Activated naive CD4-positive, alpha-beta T cell treated with anti-CD3 and anti-CD28 coated beads for 36 hours (primary cell): ENCODE data around the gene KY. TPM values are rescaled to one million over a fixed set of nuclear protein-coding genes. Genes with fewer than 3 reads are reported as not detected.

Source experiments
- CTCF ChIA-PET: fragments of 350-600 bp; sonication (Branson Sonifier 250); formaldehyde crosslinking; loops from one replicate; lab custom pipeline; 2021; ENCODE audit warnings: antibody characterized with exemption; lab: Charles Lee
- DNase-seq: peaks from one replicate; pipeline ENCODE4 v3.0.0-alpha.2; 2020
- H3K27ac Mint-ChIP-seq: one replicate; pipeline ENCODE4 v1.8.0; 2021; ENCODE audit warnings: mild to moderate bottlenecking, mixed read lengths
- H3K27me3 Mint-ChIP-seq: one replicate; pipeline ENCODE4 v1.8.0; 2021; ENCODE audit warnings: low read depth, mixed read lengths
- H3K36me3 Mint-ChIP-seq: one replicate; pipeline ENCODE4 v1.8.0; 2021; ENCODE audit warnings: low read depth, mixed read lengths
- H3K4me1 Mint-ChIP-seq: one replicate; pipeline ENCODE4 v1.8.0; 2021; ENCODE audit warnings: low read depth, mixed read lengths
- H3K4me3 Mint-ChIP-seq: one replicate; pipeline ENCODE4 v1.8.0; 2021; ENCODE audit warnings: mild to moderate bottlenecking, moderate library complexity, mixed read lengths
- H3K9me3 Mint-ChIP-seq: one replicate; pipeline ENCODE4 v1.8.0; 2021; ENCODE audit warnings: mixed read lengths
- intact Hi-C: fragments of 100-400 bp; cut with micrococcal nuclease; formaldehyde crosslinking; loops from one replicate; pipeline ENCODE4 v1.15.1; 2023
- total RNA-seq, 2 experiments: library from RNA; stranded (reverse); gene quantifications; one replicate each; pipeline ENCODE4 v1.2.3, GENCODE V29; 2021

Gene KY
- total RNA-seq, 2 experiments from 2014 or later: not detected

DNA sequence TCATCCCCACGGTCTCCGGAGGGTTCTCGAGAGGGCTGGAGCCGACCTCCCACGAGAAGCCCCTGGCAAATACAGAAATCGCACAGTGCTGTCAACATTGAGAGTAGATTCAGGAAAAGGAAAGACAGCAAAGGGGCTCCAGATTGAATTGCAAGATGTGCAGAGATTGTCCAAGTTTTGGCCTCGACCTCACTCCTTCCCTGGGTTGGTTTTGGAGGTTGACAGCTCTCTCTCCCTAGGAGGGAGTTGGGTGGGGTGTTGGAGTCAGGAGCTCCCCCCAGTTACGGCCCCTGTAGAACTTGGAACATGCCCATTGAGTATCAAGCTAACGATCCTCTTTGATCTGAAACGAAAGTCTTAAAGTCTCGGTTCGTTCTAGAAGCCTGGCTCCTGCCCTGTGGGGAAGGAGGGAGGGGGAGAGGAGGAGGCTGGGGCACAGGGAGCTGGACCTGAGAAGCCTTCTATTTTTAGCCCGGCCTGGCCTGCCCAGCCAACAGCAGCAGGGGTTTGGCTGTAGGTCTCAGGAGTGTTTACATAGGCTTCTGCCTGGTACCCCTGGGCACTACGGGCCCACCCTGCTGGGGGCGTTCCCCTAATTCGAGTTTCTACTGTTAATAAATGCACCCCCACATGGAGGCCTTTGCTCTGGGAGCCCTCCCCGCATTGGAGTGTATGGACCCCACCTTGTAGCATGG is 672 bp upstream of the KY start:
- CTCF ChIA-PET: interaction anchor here (0.5 kb wide), 1 partner anchor 594 kb away, joined by 4 read pairs; no protein-coding TSS in a partner anchor
- no peak for DNase-seq
- Mint-ChIP-seq H3K9me3 (no peaks in the 10 kb centered on the region), H3K4me3 (no peak overlapping the region), H3K36me3 (no peaks in the 10 kb centered on the region), H3K27ac (no peak overlapping the region), H3K27me3 (peaks cover 19% of the 10 kb centered on the region), H3K4me1 (no peaks in the 10 kb centered on the region)
- intact Hi-C loops: loop anchor here (1.0 kb wide), 1 partner anchor 104 kb away; no protein-coding TSS in a partner anchor

GRCh38 chr3:134649106-134649705 is 1.6 kb downstream of the KY start:
- intact Hi-C loops: no loop called here
- H3K27ac Mint-ChIP-seq: no peak overlapping the region
- CTCF ChIA-PET: interaction anchor here (1.6 kb wide), 1 partner anchor 106 kb away, joined by 4 read pairs; no protein-coding TSS in a partner anchor
- H3K9me3 Mint-ChIP-seq: no peaks in the 10 kb centered on the region
- H3K36me3 Mint-ChIP-seq: no peaks in the 10 kb centered on the region
- H3K27me3 Mint-ChIP-seq: peaks cover 17% of the 10 kb centered on the region
- H3K4me1 Mint-ChIP-seq: no peaks in the 10 kb centered on the region
- H3K4me3 Mint-ChIP-seq: no peak overlapping the region
- no peak for DNase-seq

DNA sequence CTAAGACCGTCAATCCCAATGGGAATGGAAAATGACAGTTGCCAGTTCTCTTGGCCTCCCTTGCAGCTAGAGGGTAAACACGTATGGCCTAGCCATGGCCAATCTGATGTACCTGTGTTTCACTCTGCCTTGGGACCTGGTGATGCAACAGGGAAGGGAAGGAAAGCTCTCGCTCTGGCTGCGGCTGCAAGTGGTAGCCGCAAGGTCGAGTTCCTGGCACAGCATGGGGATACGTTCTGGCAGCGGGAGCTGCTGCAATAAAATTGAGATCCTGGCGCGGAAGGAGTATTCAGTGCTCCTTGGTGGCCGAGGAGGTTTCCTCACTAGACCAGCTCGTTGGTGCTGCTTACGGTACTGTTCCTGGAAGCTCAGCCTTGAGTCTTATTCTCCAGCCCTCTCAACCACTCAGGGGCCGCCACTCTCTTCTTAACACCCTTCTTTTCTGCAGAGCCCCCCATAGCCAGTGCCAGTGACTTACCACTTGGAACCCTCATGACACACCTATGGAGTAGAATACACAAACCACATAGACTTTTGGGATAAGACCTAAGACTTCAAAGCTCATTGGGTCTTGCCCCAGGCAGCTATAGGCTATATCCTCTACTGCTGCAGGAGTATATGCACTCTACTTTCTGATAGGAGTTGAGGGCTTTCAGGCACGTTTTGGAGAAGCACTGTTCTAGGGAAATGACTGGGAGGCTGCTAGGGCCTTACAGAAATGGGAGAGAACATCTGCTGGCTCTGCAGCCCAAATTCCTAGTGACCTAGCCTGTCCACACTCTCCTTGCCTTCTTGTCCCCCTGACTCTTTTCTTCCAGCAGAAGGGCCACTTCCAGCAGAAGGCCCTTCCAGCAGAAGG is 2.7 kb downstream of the KY start:
- Mint-ChIP-seq H3K4me3 (no peak overlapping the region), H3K9me3 (no peaks in the 10 kb centered on the region), H3K27ac (no peak overlapping the region), H3K36me3 (no peaks in the 10 kb centered on the region), H3K27me3 (peaks cover 15% of the 10 kb centered on the region), H3K4me1 (no peaks in the 10 kb centered on the region)
- CTCF ChIA-PET: no interaction called here
- intact Hi-C loops: no loop called here
- no peak for DNase-seq

- Mint-ChIP-seq H3K27me3 (peaks cover 6% of the 10 kb centered on the region), H3K9me3 (no peaks in the 10 kb centered on the region), H3K36me3 (no peaks in the 10 kb centered on the region), H3K27ac (no peak overlapping the region), H3K4me3 (no peak overlapping the region), H3K4me1 (no peaks in the 10 kb centered on the region)
- intact Hi-C loops: no loop called here
- CTCF ChIA-PET: no interaction called here
- DNase-seq: no peak
Measured at GRCh38 chr3:134646086-134646485, 4.7 kb downstream of the KY start.

DNA sequence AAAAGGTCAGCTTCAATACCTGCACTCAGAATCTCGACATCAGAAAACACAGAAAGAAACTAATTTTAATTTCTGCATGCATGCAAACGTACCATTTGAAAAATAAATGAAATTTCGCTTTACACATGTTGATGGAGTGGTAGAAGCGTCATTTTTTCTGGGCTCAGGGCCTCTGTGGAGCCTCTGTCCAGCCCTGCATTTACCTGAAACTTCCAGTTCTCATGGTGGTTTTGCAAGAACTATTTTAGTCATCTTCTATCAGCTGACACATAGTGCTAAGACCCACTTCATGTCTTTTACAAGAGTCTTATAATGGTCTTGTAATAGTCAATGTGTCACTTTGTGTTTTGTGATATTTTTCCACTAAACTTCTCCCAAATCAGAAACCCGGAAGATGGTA is 5.3 kb downstream of the KY start:
- intact Hi-C loops: no loop called here
- Mint-ChIP-seq H3K27me3 (peaks cover 6% of the 10 kb centered on the region), H3K4me1 (no peaks in the 10 kb centered on the region), H3K36me3 (no peaks in the 10 kb centered on the region), H3K27ac (no peak overlapping the region), H3K9me3 (no peaks in the 10 kb centered on the region), H3K4me3 (no peak overlapping the region)
- CTCF ChIA-PET: no interaction called here
- no peak for DNase-seq

DNA sequence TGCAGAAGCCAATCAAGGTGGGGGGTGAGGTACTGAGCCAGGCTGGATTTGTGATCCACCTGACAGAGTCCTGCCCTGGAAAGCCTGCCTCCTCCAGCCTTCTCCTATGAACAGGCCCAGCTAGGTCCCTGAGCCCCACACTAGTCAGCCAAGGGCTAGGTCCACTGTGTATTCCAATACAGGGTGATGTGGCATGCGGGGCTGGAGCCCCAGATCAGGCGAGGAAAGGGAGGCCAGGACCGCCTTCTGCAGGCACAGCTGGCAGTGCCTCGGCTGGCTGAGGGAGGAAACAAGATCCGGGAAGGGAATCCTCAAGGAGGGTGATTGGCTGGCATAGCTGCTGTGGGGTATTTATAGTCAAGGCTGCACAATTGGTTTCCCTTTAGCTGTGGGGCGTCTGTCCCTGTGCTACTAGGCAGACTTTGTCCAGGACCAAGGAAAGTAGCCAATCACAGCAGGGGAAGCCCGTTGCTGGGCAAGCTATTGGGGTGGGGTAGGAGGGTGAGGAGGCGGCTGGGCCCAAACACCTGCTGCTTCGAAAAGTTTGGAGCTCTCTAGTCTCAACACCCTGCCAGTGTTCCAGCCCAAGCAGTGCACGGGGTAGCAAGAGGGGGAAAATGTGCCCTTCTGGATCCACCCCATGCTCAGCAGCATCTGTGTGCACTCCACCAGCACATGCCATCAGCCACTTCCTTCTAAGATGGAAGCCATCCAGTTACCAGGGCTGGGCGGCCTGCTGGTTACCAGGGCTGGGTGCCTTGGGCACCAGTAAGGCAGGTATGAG is 5.9 kb downstream of the KY start:
- H3K36me3 Mint-ChIP-seq: no peaks in the 10 kb centered on the region
- H3K4me1 Mint-ChIP-seq: no peaks in the 10 kb centered on the region
- H3K9me3 Mint-ChIP-seq: no peaks in the 10 kb centered on the region
- no peak overlapping the region for H3K27ac Mint-ChIP-seq
- CTCF ChIA-PET: no interaction called here
- no peak for DNase-seq
- H3K4me3 Mint-ChIP-seq: no peak overlapping the region
- intact Hi-C loops: no loop called here
- peaks cover under 1% of the 10 kb centered on the region for H3K27me3 Mint-ChIP-seq

DNA sequence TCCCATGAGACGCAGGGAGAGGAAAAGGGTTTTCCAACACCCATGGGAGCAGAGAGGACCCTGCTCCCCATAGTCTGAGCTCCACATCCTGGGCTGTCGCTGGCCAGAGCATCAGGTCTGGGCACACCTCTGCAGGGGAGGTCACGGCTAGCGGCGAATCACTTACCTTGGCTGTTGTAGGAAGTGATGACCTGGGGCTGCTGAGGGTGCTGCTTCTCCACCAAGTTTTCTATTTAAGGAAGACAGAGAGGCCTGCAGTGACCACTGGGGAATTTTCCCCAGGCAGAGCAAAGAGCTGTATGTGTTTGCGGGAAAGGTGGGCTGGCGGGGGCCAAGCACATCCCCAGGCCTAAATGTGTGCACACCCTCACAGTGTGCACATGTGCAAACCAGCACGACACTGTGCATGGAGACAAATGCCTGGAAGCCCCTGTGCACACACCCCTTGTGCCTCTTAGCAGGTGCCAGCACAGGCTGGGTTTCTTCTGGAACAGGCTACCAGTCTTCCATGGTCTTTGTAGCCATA is 7.6 kb downstream of the KY start:
- Mint-ChIP-seq H3K4me1 (no peaks in the 10 kb centered on the region), H3K9me3 (no peaks in the 10 kb centered on the region), H3K4me3 (no peak overlapping the region), H3K27me3 (peaks cover 2% of the 10 kb centered on the region), H3K27ac (no peak overlapping the region), H3K36me3 (no peaks in the 10 kb centered on the region)
- intact Hi-C loops: no loop called here
- CTCF ChIA-PET: no interaction called here
- no peak for DNase-seq

DNA sequence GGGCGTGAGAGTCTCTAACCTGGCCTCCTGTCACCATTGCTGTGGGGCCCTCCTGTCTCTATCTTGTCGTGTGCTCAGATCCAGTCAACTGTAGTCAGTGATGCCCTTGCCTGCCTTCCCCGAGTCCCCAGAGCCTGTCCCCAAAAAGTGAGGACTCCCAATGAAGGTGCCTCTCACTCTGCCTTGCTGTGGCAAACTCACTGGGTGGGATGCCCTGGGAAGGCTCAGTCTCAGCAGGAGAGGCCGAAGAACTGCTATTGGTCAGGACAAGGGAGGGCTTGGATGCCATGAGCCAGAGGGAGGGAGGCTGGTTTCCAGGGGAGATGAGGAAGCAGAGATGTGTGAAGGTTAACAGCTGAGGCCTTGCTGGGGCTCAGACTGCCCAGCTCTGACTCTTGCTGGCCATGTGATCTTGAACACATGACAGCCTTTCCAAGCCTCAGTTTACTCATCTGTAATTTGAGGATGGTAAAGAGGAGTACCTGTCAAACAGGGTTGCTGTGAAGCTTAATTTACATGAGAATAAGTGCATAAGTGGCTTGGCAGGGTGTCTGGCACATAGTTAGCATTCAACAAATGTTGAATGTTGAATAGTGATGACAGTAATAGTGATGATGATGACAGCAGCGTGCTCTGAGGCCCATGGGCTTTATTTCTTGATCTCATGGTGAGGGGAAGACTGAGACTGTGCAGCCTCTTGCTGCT is 8.2 kb downstream of the KY start:
- intact Hi-C loops: no loop called here
- Mint-ChIP-seq H3K27me3 (peaks cover 2% of the 10 kb centered on the region), H3K9me3 (no peaks in the 10 kb centered on the region), H3K4me1 (no peaks in the 10 kb centered on the region), H3K27ac (no peak overlapping the region), H3K4me3 (no peak overlapping the region), H3K36me3 (no peaks in the 10 kb centered on the region)
- no peak for DNase-seq
- CTCF ChIA-PET: no interaction called here

DNA sequence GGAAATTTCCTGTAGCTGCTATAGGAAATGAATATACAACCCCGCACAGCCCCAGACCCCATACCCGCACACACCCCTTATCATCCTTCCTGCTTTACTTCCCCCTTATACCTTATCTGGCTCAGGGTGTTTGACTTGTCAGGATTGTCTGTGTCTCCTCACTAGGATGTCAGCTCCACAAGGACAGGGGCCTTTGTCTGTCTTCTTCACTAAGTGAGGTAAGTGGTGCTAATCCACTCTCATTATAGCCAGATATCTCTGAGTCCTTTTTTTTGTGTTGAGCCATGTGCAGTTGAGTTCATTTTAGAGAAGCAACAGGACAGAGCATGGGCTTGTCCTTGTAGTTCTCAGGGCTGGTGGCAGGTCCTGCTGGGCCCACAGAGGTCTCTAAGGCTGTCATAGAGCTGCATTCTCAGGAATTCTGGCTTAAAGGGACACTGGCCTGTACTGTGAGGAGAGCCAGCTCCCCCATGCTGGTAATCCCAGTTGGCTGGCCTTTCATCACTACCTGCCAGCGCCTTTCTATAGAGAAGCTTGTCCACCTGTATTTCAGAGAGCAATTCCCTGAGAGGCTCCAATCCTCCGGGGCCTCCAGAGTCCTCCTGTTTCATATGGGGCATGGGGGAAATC is 9.0 kb downstream of the KY start:
- no peaks in the 10 kb centered on the region for H3K36me3 Mint-ChIP-seq
- no peaks in the 10 kb centered on the region for H3K4me1 Mint-ChIP-seq
- no peaks in the 10 kb centered on the region for H3K9me3 Mint-ChIP-seq
- no peak for DNase-seq
- H3K27me3 Mint-ChIP-seq: peaks cover 5% of the 10 kb centered on the region
- CTCF ChIA-PET: interaction anchor here (0.8 kb wide), 1 partner anchor 114 kb away, joined by 3 read pairs; no protein-coding TSS in a partner anchor
- no peak overlapping the region for H3K27ac Mint-ChIP-seq
- intact Hi-C loops: loop anchor here (2.0 kb wide), 1 partner anchor 41 kb away; no protein-coding TSS in a partner anchor
- no peak overlapping the region for H3K4me3 Mint-ChIP-seq

DNA sequence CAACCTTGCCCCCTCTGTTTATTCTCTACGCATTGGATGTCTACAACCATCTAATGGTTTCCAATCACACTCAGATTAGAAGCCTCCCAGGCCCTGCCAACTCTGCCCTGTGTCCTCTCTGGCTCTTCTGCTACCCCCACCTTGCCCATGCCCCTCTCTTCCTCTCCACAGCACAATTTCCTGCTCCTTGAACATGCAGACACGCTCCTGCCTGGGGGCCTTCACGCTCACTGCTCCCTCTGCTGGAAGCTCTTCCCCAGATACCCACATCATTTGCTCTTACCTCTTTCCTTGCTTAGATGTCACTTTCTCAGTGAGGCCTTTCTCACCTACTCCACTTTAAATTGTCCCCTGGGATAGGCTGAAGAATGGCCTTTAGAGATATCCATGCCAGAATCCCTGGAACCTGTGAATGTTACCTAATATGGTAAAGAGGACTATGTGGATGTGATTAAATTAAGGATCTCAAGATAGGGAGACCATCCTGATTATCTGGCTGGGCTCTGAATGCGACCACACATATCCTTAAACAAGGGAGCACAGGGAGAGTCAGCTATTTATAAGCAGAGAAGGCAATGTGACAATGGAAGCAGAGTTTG is 9.9 kb downstream of the KY start:
- Mint-ChIP-seq H3K4me3 (no peak overlapping the region), H3K36me3 (no peaks in the 10 kb centered on the region), H3K9me3 (no peaks in the 10 kb centered on the region), H3K4me1 (no peaks in the 10 kb centered on the region), H3K27ac (no peak overlapping the region), H3K27me3 (peaks cover 5% of the 10 kb centered on the region)
- peak; percentile 19 for DNase-seq
- intact Hi-C loops: loop anchor here (2.0 kb wide), 1 partner anchor 40 kb away; no protein-coding TSS in a partner anchor
- CTCF ChIA-PET: interaction anchor here (0.8 kb wide), 1 partner anchor 114 kb away, joined by 3 read pairs; no protein-coding TSS in a partner anchor
